ENCODE measurements around the gene IL1RN. TPM values are rescaled to one million over a fixed set of nuclear protein-coding genes. Genes with fewer than 3 reads are reported as not detected.

The IL1RN gene
- polyA plus RNA-seq, 1 of the 3 experiments (the other 2 are of a cell fraction): not detected

- no peak for TF ChIP-seq ZBTB33 (IDR thresholded peaks at IDR 0.05; ENCODE audit: borderline replicate concordance, low read depth)
- no peak for TF ChIP-seq CTCF (IDR thresholded peaks at IDR 0.05)
Measured at GRCh38 chr2:113132414-113133021, 5.1 kb downstream of the IL1RN start (continued).

- Histone ChIP-seq H3K4me3 (ENCODE audit: low read depth in 2 of 2, low read length in 1 of 2) (no peak overlapping the region), H3K27ac (ENCODE audit: low read depth in 2 of 2, low read length in 1 of 2) (no peak overlapping the region), H4K20me1 (ENCODE audit: insufficient read depth) (no peaks in the 10 kb centered on the region), H3K9ac (no peak overlapping the region), H3K4me1 (ENCODE audit: control insufficient read depth in 1 of 2, insufficient read depth in 2 of 2, low read depth in 1 of 2, low read length in 1 of 2) (no peaks in the 10 kb centered on the region), H2AFZ (ENCODE audit: low read depth) (no peak overlapping the region), H3K9me2 (no peaks in the 10 kb centered on the region), H3K9me3 (no peaks in the 10 kb centered on the region), H3K36me3 (replicated peaks in 1 of 2; ENCODE audit: control insufficient read depth in 1 of 2, insufficient read depth in 2 of 2, low read length in 1 of 2) (no peaks in the 10 kb centered on the region), H3K4me2 (no peak overlapping the region), H3K27me3 (ENCODE audit: insufficient read depth) (peaks cover 29% of the 10 kb centered on the region), H3F3A (replicated peaks; ENCODE audit: insufficient read depth) (no peaks in the 10 kb centered on the region), H3K79me2 (ENCODE audit: insufficient read depth) (no peaks in the 10 kb centered on the region)
- CTCF ChIA-PET: interaction anchor here (1.5 to 7.6 kb wide), 4 partner anchors 65 to 257 kb away, joined by 7 to 59 read pairs (median 26); no protein-coding TSS in a partner anchor
- TF ChIP-seq EP300 (IDR thresholded peaks at IDR 0.05; ENCODE audit: borderline replicate concordance in 1 of 2, low read depth in 1 of 2, low read length in 1 of 2) (no peak), CHD2 (IDR thresholded peaks at IDR 0.05; ENCODE audit: low read length, partially characterized antibody) (no peak), IRF3 (IDR thresholded peaks at IDR 0.05; ENCODE audit: low read depth, low read length) (no peak), PBX3 (IDR thresholded peaks at IDR 0.05) (no peak), YY1 (IDR thresholded peaks at IDR 0.05; ENCODE audit: low read depth) (no peak), MXI1 (IDR thresholded peaks at IDR 0.05; ENCODE audit: low read depth, low read length) (no peak), POLR2AphosphoS5 (IDR thresholded peaks at IDR 0.05; ENCODE audit: low read depth, low read length) (no peak), SIN3A (IDR thresholded peaks at IDR 0.05; ENCODE audit: borderline replicate concordance, low read depth, low read length) (no peak), TAF1 (IDR thresholded peaks at IDR 0.05; ENCODE audit: borderline replicate concordance, low read depth, low read length) (no peak), ELF1 (IDR thresholded peaks at IDR 0.05) (no peak), RCOR1 (IDR thresholded peaks at IDR 0.05; ENCODE audit: low read length) (no peak)
- WGBS (ENCODE audit: low lambda C conversion rate): 12% methylated on average over 7 of the region's 7 CpGs
- no peak for DNase-seq
- POLR2A ChIA-PET: no interaction called here
Measured at GRCh38 chr2:113133704-113134598, 6.6 kb downstream of the IL1RN start.

Measured in SK-N-SH (cell line).